ENCODE measurements around the gene FGFR3. TPM values are rescaled to one million over a fixed set of nuclear protein-coding genes. Genes with fewer than 3 reads are reported as not detected.

Gene FGFR3
- total RNA-seq, 1 donor from 2014 or later = 5.4 TPM

Other genes with a start within 250 kb of the FGFR3 start
- 1.9 TPM for gene FAM53A, start 109.0 kb upstream of the FGFR3 start, total RNA-seq
- gene SLBP, start 81.0 kb upstream of the FGFR3 start, total RNA-seq = 23.2 TPM
- 24.1 TPM for gene TMEM129, start 72.0 kb upstream of the FGFR3 start, total RNA-seq
- 9.9 TPM for gene TACC3, start 71.8 kb upstream of the FGFR3 start, total RNA-seq
- gene LETM1, start 62.9 kb downstream of the FGFR3 start, total RNA-seq = 37.9 TPM
- 51.4 TPM for gene NSD2, start 78.1 kb downstream of the FGFR3 start, total RNA-seq
- gene NELFA, start 215.7 kb downstream of the FGFR3 start, total RNA-seq = 27.2 TPM

Data from sciatic nerve (tissue), 1 donor.